Large intestine (tissue), 3 donors: ENCODE results near the gene PFKFB1. TPM values are rescaled to one million over a fixed set of nuclear protein-coding genes. Genes with fewer than 3 reads are reported as not detected.

ENCODE experiments used
- DNase-seq, 2 donors: peaks; one replicate each; pipeline versions ENCODE4 v3.0.0 to v3.0.0-alpha.2; 2013
- H3K27ac ChIP-seq: one replicate; pipeline ENCODE4 v1.5.1; 2013; ENCODE audit warnings: low read length
- H3K27me3 ChIP-seq: 2 replicates; pipeline ENCODE4 v1.6.1; 2013; ENCODE audit warnings: low read length; ENCODE audit not compliant: control insufficient read depth, insufficient read depth
- H3K36me3 ChIP-seq: 2 replicates; pipeline ENCODE4 v1.6.1; 2013; ENCODE audit warnings: low read length; ENCODE audit not compliant: control insufficient read depth, insufficient read depth
- H3K4me1 ChIP-seq: one replicate; pipeline ENCODE4 v1.6.1; 2013; ENCODE audit warnings: low read length; ENCODE audit not compliant: control insufficient read depth, insufficient read depth
- H3K4me3 ChIP-seq: one replicate; pipeline ENCODE4 v1.5.1; 2013; ENCODE audit warnings: low read length
- H3K9me3 ChIP-seq: one replicate; pipeline ENCODE4 v1.6.1; 2013; ENCODE audit warnings: mild to moderate bottlenecking, low read depth, low read length, moderate library complexity; ENCODE audit not compliant: control insufficient read depth
- WGBS: methylation state at CpG from one replicate; pipeline ENCODE4 v1.1.5; 2013; ENCODE audit warnings: low lambda C conversion rate; ENCODE audit not compliant: insufficient coverage; 5-methylcytosine and 5-hydroxymethylcytosine counted together
- polyA plus RNA-seq: library from polyadenylated mRNA; unstranded; fragments of 120-200 nt; gene quantifications from one replicate; pipeline ENCODE4 v1.2.1, GENCODE V29; 2013

Gene PFKFB1
- polyA plus RNA-seq, 1 donor, result 0.63 TPM

DNA sequence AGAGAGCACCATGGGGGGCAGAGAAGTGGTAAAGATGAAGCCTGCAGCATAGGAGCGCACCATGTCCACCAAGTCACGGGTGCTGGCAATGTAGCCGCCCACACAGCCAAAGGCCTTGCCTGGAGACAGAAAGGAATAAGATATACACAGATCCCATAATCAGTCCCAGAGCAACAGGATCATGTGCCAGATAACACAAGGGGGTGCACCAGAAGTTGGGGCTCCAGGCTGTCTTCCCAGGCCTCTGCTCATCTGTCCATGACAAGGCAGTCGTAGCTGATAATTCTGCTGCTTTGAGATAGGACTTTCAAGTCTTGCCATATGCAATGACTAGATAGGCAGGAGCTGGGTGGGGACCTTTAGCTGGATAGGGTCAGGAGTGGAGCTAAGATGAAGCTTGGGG is 20.9 kb upstream of the PFKFB1 start:
- Histone ChIP-seq H3K4me3 (no peak overlapping the region), H3K27ac (no peak overlapping the region), H3K27me3 (no peaks in the 10 kb centered on the region), H3K4me1 (no peaks in the 10 kb centered on the region), H3K9me3 (no peaks in the 10 kb centered on the region), H3K36me3 (no peaks in the 10 kb centered on the region)
- no CpG with 5 or more reads among the region's 4 CpGs for WGBS
- DNase-seq, result no peak

DNA sequence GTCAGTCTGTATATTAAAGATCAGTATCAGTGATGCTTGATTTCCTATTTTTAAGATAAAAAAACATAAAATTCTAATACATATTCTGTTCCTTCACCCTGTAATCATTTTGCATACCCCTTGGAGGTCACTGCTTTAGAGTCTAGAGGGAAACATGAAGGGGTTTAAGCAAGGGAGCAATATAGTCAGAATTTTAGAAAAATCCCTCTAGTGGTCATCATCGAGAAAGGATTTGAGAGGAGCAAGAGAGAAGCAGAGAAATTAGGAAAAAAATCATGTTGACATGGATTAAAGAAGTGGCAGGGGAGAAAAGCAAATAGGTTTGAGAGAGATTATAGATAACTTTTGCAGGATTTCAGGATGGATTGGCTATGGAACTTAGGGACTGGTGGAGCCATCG is 17.3 kb upstream of the PFKFB1 start:
- H3K4me1 ChIP-seq, result peaks cover 11% of the 10 kb centered on the region
- H3K4me3 ChIP-seq, result no peak overlapping the region
- H3K36me3 ChIP-seq, result peaks cover 7% of the 10 kb centered on the region
- no peaks in the 10 kb centered on the region for H3K9me3 ChIP-seq
- H3K27ac ChIP-seq, result no peak overlapping the region
- no peak for DNase-seq
- H3K27me3 ChIP-seq, result no peaks in the 10 kb centered on the region
- no CpG with 5 or more reads among the region's 2 CpGs for WGBS

DNA sequence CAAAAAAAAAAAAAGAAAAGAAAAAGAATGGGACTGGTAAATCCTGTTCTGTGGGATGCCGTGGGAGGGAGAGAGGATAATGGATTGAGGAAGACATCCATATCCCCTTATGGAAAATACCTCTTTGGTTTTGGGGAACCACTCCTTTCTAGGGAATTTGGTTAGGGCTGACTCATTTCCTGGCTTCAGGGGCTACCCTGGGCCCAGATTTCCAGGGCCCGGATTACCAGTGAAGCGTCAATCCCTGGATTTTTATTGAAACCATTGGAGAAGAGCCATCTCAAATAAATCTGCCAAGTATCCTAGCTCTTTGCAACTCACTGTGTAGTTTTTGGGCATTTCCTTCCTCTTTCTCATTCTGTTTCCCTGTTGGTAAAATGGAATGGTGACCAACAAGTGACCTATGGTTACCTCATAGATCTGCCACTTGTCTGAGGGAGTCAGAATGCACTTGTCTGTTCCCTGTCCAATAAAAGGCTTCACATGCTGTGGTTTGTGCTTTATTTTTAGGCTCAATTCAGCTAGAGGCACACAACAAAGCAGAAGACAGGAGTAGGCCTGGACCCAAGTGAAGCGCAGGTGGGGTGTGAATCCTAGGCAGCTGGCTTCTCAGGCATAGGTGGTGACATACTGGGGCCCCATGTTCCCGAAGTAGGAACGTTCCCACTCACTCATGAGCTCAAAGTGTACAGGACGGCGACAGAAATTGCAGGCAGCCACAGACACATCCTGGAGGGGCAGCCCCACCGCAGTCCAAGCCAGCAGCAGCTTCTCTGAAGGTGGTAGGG is 14.8 kb upstream of the PFKFB1 start:
- Histone ChIP-seq H3K27me3 (no peaks in the 10 kb centered on the region), H3K36me3 (peaks cover 30% of the 10 kb centered on the region), H3K9me3 (no peaks in the 10 kb centered on the region), H3K27ac (peak overlapping the region; percentile 95), H3K4me3 (no peak overlapping the region), H3K4me1 (peaks cover 11% of the 10 kb centered on the region)
- no CpG with 5 or more reads among the region's 9 CpGs for WGBS
- DNase-seq, result peak in 1 of 2 donors; percentile 18

DNA sequence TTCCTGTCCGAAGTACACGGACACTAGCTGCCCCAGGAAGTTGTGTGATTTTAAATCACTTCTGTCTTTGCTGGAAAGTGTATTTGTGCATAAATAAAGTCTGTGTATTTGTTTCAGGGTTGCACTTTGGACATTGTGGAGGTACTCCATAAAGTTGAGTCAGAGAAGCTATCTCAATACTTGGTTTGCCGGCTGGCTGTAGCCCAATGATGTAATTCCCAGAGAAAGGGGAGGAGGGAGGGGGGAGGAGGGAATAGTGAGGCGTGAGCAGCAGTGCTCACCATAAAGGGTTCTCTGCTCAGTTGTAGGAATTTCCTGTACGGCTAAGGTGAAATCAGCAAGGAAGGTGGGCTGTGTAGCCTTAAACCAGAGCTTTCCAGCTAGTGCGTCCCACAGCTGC is 13.7 kb upstream of the PFKFB1 start:
- Histone ChIP-seq H3K27me3 (no peaks in the 10 kb centered on the region), H3K9me3 (no peaks in the 10 kb centered on the region), H3K4me3 (no peak overlapping the region), H3K36me3 (peaks cover 41% of the 10 kb centered on the region), H3K27ac (peak overlapping the region; percentile 95), H3K4me1 (peaks cover 11% of the 10 kb centered on the region)
- WGBS, result no CpG with 5 or more reads among the region's 6 CpGs
- DNase-seq, result peak; percentile 83 to 91

DNA sequence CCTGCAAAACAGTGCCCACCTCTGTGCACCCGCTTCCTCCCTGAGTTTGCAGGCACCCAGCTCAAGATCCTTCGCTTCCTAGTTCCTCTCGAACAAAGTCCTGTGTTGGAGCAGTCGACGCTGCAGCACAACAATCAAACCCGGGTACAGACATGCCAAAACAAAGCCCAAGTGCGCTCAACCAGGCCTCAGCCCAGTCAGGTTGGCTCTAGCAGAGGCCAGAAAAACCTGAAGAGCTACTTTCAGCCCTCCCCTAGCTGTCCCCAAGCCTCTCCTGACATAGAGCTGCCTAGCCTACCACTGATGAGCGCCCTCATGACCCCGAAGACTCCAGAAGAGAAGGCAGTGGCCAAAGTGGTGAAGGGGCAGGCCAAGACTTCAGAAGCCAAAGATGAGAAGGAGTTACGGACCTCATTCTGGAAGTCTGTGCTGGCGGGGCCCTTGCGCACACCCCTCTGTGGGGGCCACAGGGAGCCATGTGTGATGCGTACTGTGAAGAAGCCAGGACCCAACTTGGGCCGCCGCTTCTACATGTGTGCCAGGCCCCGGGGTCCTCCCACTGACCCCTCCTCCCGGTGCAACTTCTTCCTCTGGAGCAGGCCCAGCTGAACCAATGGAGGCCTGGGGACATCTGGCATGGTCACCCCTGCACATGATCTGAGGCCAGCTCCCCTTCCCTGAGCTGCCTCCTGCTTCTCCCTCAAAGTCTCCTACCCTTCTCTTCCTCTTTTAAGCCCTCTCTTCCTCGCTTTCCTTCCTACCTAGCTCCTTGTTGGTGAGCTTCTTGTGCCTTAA is 13.0 kb upstream of the PFKFB1 start:
- H3K4me3 ChIP-seq, result no peak overlapping the region
- peaks cover 44% of the 10 kb centered on the region for H3K36me3 ChIP-seq
- no peaks in the 10 kb centered on the region for H3K27me3 ChIP-seq
- H3K9me3 ChIP-seq, result no peaks in the 10 kb centered on the region
- H3K4me1 ChIP-seq, result peaks cover 11% of the 10 kb centered on the region
- H3K27ac ChIP-seq, result peak overlapping the region; percentile 95
- DNase-seq, result no peak
- WGBS, result 40% methylated on average over 1 of the region's 18 CpGs

DNA sequence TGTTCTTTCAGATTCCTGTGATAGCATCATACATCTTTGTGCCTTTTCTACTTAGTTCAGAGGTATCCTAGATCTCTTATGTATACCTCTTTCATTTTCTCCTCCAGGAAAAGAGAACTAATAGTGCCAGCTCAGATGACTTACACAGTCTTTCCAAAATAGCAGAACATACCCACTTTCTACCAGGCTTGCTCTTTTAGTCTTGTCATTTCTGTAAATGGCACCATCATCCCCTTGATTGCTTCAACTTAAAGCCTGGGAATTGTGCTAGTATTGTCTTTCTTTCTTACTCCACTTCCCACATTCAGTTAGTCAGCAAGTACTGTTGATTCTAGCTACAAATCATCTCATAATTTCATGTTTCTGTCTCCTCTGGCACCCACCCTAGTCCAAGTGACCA is 11.3 kb upstream of the PFKFB1 start:
- Histone ChIP-seq H3K9me3 (no peaks in the 10 kb centered on the region), H3K27me3 (no peaks in the 10 kb centered on the region), H3K27ac (no peak overlapping the region), H3K4me1 (peaks cover 14% of the 10 kb centered on the region), H3K36me3 (peaks cover 45% of the 10 kb centered on the region), H3K4me3 (no peak overlapping the region)
- no peak for DNase-seq

DNA sequence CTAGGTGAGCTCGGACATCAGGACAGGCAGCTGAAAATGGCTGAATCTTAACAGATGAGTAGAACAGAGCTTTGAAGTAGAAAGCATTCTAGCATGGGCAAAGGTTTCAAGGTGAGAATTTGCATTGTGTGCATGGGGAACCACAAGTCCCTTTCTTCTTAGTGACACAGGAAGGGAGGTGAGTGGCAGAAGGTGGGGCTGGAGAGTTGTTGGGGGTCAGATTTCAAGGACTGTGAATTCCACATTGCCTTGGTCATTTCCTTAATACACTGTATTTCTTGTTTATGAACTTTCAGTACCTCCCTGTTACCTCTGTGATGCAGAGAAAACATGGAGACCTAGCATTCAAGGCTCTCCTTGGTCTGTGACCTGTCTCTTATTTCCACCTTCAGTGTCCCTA is 10.2 kb upstream of the PFKFB1 start:
- Histone ChIP-seq H3K27ac (no peak overlapping the region), H3K4me3 (no peak overlapping the region)
- no CpG with 5 or more reads among the region's 1 CpG for WGBS

DNA sequence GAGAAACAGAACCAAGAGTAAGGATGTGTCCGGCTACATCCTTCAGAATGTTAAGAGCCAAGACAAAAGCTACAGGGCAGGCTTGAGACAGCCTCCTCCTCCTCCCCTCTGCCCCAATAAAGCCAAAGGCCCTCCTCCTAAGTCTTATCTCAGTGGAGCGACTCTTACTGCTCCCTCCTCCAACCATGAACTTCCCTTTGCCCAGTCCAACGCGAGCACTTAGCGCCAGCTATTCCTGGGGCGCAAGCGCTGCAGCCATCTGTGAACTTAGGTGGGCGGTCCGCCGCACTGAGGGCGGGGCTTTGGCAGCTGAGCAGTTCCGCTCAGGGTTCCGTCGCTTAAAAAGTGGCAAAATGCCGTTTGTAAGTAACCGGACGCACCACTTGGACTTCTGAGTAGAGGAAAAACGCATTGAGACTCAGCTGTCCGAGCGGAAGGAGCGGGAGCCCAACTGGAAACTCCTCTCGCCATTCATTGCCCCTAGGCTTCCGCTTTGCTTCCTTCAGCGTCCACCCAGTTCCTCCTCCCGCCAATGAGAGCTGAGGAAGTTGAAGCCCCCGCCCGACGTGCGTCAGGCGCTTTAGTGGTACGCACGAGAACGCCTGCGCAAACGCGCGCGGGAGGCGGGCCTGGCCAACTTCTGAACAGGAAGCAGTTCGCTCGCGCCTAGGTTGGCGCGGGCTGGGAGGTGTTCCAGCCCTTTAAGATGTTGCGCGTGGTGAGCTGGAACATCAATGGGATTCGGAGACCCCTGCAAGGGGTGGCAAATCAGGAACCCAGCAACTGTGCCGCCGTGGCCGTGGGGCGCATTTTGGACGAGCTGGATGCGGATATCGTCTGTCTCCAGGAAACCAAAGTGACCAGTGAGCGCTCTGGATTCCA is 6.0 kb upstream of the PFKFB1 start, which contains the start of gene APEX2:
TSS of gene APEX2 (plus strand) at position 647 of the 882 bp plus-strand sequence. CDS start at position 707, 60 bp downstream.
- peak; percentile 94 to 95 for DNase-seq
- peaks cover 3% of the 10 kb centered on the region for H3K4me1 ChIP-seq
- H3K4me3 ChIP-seq, result peak within 1 kb of the TSS; percentile 92
- no peaks in the 10 kb centered on the region for H3K27me3 ChIP-seq
- H3K9me3 ChIP-seq, result no peaks in the 10 kb centered on the region
- H3K36me3 ChIP-seq, result peaks cover 27% of the 10 kb centered on the region
- no CpG with 5 or more reads among the region's 55 CpGs for WGBS
- H3K27ac ChIP-seq, result peak within 1 kb of the TSS; percentile 96

More for the DNA sequence above, 10.2 kb upstream of the PFKFB1 start:
- Histone ChIP-seq H3K4me1 (peaks cover 14% of the 10 kb centered on the region), H3K36me3 (peaks cover 45% of the 10 kb centered on the region), H3K9me3 (no peaks in the 10 kb centered on the region), H3K27me3 (no peaks in the 10 kb centered on the region)
- DNase-seq, result no peak

DNA sequence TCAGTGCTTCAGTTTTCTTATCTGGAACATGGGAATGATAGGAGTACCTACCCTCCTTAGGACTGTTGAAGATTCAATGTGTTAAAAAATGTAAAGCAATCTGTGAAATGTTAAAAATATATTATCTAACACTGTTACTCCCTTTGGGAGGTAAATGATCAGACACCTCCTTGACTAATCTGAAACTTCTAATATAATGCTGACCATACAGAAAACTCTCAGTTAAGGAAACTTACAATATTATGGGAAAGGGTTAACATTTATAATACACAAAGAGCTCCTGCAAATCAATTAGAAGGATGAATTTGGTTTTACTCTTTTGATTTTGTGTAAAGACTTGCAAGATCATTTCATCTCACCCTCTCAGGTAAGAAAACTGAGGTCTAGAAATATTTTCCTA is 1.6 kb upstream of the PFKFB1 start:
- H3K27me3 ChIP-seq, result no peaks in the 10 kb centered on the region
- no peak for DNase-seq
- H3K36me3 ChIP-seq, result no peaks in the 10 kb centered on the region
- no peaks in the 10 kb centered on the region for H3K9me3 ChIP-seq
- H3K4me3 ChIP-seq, result no peak overlapping the region
- H3K4me1 ChIP-seq, result peaks cover 8% of the 10 kb centered on the region
- no peak overlapping the region for H3K27ac ChIP-seq
